IMR-90 (cell line): ENCODE measurements around the gene DCLRE1A. TPM values are rescaled to one million over a fixed set of nuclear protein-coding genes. Genes with fewer than 3 reads are reported as not detected.

ENCODE experiments used
- ATAC-seq: fragments of 200-7000 bp; cut with Tn5 transposase; 2 replicates; pipeline ENCODE4 v1.9.1; 2020; ENCODE audit warnings: low read depth, mild to moderate bottlenecking, moderate library complexity
- BruUV-seq: library from RNA; stranded (reverse); fragments of 400-500 nt; replicated peaks from 2 replicates; lab custom pipeline; 2021; lab: Mats Ljungman, UMichigan
- CTCF ChIA-PET: fragments of 300-600 bp; formaldehyde crosslinking; extraction: SDS; loops from one replicate; lab custom pipeline; 2021; ENCODE audit warnings: antibody characterized with exemption; lab: Yijun Ruan, JAX
- POLR2A ChIA-PET: fragments of 300-600 bp; sonication (Branson Sonifier 250); formaldehyde crosslinking; loops from one replicate; lab custom pipeline; 2022; ENCODE audit warnings: antibody characterized with exemption; ENCODE audit not compliant: unreplicated experiment; lab: Charles Lee
- DNase-seq: peaks from one replicate; pipeline ENCODE4 v3.0.0; 2013
- H2AFZ ChIP-seq: replicated peaks from 2 replicates; pipeline ENCODE3; 2013; ENCODE audit warnings: low read length, mild to moderate bottlenecking; ENCODE audit not compliant: poor library complexity
- H2AK5ac ChIP-seq: 2 replicates; pipeline ENCODE4 v1.6.1; 2013; ENCODE audit warnings: low read depth, low read length, inconsistent platforms
- H2AK9ac ChIP-seq: replicated peaks from 2 replicates; pipeline ENCODE3; 2013; ENCODE audit warnings: mild to moderate bottlenecking, low read depth, low read length, moderate library complexity; ENCODE audit not compliant: poor library complexity
- H2BK120ac ChIP-seq: 2 replicates; pipeline ENCODE4 v1.6.1; 2013; ENCODE audit warnings: low read depth, low read length, inconsistent platforms
- H2BK15ac ChIP-seq: 3 replicates; pipeline ENCODE4 v1.6.1; 2013; ENCODE audit warnings: low read depth, low read length, inconsistent platforms
- H2BK20ac ChIP-seq: 2 replicates; pipeline ENCODE4 v1.6.1; 2013; ENCODE audit warnings: low read depth, mild to moderate bottlenecking, inconsistent platforms, low read length, moderate library complexity
- H2BK5ac ChIP-seq: 2 replicates; pipeline ENCODE4 v1.6.1; 2013; ENCODE audit warnings: mild to moderate bottlenecking, low read depth, low read length, inconsistent platforms; ENCODE audit not compliant: poor library complexity, severe bottlenecking
- H3K14ac ChIP-seq: replicated peaks from 2 replicates; pipeline ENCODE4 v1.6.1; 2013; ENCODE audit warnings: low read depth, low read length, inconsistent platforms
- H3K18ac ChIP-seq: 2 replicates; pipeline ENCODE4 v1.6.1; 2013; ENCODE audit warnings: low read depth, low read length, control low read depth
- H3K23ac ChIP-seq: 2 replicates; pipeline ENCODE4 v1.6.1; 2013; ENCODE audit warnings: low read depth, low read length, inconsistent platforms
- H3K27ac ChIP-seq: 2 replicates; pipeline ENCODE4 v1.5.1; 2013; ENCODE audit warnings: mild to moderate bottlenecking, control low read depth, low read length; ENCODE audit not compliant: insufficient read depth
- H3K27me3 ChIP-seq: 2 replicates; pipeline ENCODE4 v1.6.1; 2013; ENCODE audit warnings: low read length; ENCODE audit not compliant: control insufficient read depth, insufficient read depth
- H3K36me3 ChIP-seq: 2 replicates; pipeline ENCODE4 v1.6.1; 2013; ENCODE audit warnings: low read length, mixed read lengths; ENCODE audit not compliant: control insufficient read depth, insufficient read depth
- H3K4ac ChIP-seq: 2 replicates; pipeline ENCODE4 v1.6.1; 2013; ENCODE audit warnings: low read depth, low read length, inconsistent platforms
- H3K4me1 ChIP-seq: 2 replicates; pipeline ENCODE4 v1.6.1; 2013; ENCODE audit warnings: low read length, mixed read lengths; ENCODE audit not compliant: control insufficient read depth, insufficient read depth
- H3K4me2 ChIP-seq: 2 replicates; pipeline ENCODE4 v1.6.1; 2013; ENCODE audit warnings: low read depth, mild to moderate bottlenecking, control low read depth, low read length, moderate library complexity
- H3K4me3 ChIP-seq: 2 replicates; pipeline ENCODE4 v1.5.1; 2013; ENCODE audit warnings: low read depth, mild to moderate bottlenecking, control low read depth, low read length, moderate library complexity; ENCODE audit not compliant: insufficient read depth
- H3K56ac ChIP-seq: 2 replicates; pipeline ENCODE4 v1.6.1; 2013; ENCODE audit warnings: low read length, inconsistent platforms; ENCODE audit not compliant: insufficient read depth; ENCODE audit errors: extremely low read depth
- H3K79me1 ChIP-seq, 2 experiments: 2 replicates each; pipeline ENCODE4 v1.6.1; 2013; ENCODE audit warnings: low read length in 2 of 2, inconsistent platforms in 1 of 2, low read depth in 1 of 2
- H3K9ac ChIP-seq: 2 replicates; pipeline ENCODE4 v1.6.1; 2013; ENCODE audit warnings: low read depth, low read length, control low read depth
- H3K9me1 ChIP-seq: 2 replicates; pipeline ENCODE4 v1.6.1; 2013; ENCODE audit warnings: low read length, inconsistent platforms; ENCODE audit not compliant: insufficient read depth
- H3K9me3 ChIP-seq: 2 replicates; pipeline ENCODE4 v1.6.1; 2013; ENCODE audit warnings: low read length; ENCODE audit not compliant: control insufficient read depth, insufficient read depth
- H4K20me1 ChIP-seq: 2 replicates; pipeline ENCODE4 v1.6.1; 2013; ENCODE audit warnings: low read length, inconsistent platforms; ENCODE audit not compliant: insufficient read depth
- H4K5ac ChIP-seq: 2 replicates; pipeline ENCODE4 v1.6.1; 2013; ENCODE audit warnings: mild to moderate bottlenecking, low read depth, low read length, control low read depth
- H4K8ac ChIP-seq, 2 experiments: 2 replicates each; pipeline ENCODE4 v1.6.1; 2013; ENCODE audit warnings: low read depth in 2 of 2, low read length in 2 of 2, control low read depth in 1 of 2, inconsistent platforms in 1 of 2
- H4K91ac ChIP-seq: 2 replicates; pipeline ENCODE4 v1.6.1; 2013; ENCODE audit warnings: low read depth, low read length, inconsistent platforms; ENCODE audit not compliant: insufficient read depth
- BHLHE40 ChIP-seq: fragments of 150-350 bp; IDR thresholded peaks from 2 replicates; pipeline ENCODE4 v1.6.1; 2016; ENCODE audit warnings: mild to moderate bottlenecking, low read depth, low read length
- CEBPB ChIP-seq: IDR thresholded peaks from 2 replicates; pipeline ENCODE4 v1.6.1; 2012; ENCODE audit warnings: low read depth, low read length, improper control_type of control experiment
- CHD1 ChIP-seq: IDR thresholded peaks from 2 replicates; pipeline ENCODE4 v1.6.1; 2012; ENCODE audit warnings: low read depth, low read length, improper control_type of control experiment
- CTCF ChIP-seq: conservative IDR thresholded peaks from 2 replicates; pipeline ENCODE4 v1.5.1; 2012; ENCODE audit warnings: mild to moderate bottlenecking, low read depth, low read length, improper control_type of control experiment
- ELK1 ChIP-seq: fragments of 150-350 bp; IDR thresholded peaks from 2 replicates; pipeline ENCODE4 v1.6.1; 2016; ENCODE audit warnings: low read depth, mild to moderate bottlenecking, low read length, moderate library complexity, borderline replicate concordance
- FOS ChIP-seq: fragments of 150-350 bp; IDR thresholded peaks from 2 replicates; pipeline ENCODE4 v1.6.1; 2016; ENCODE audit warnings: low read depth, low read length
- MAFK ChIP-seq: IDR thresholded peaks from 2 replicates; pipeline ENCODE4 v1.6.1; 2012; ENCODE audit warnings: low read depth, low read length, improper control_type of control experiment
- MAZ ChIP-seq: IDR thresholded peaks from 2 replicates; pipeline ENCODE4 v1.6.1; 2012; ENCODE audit warnings: low read depth, mild to moderate bottlenecking, low read length, improper control_type of control experiment, moderate library complexity, borderline replicate concordance
- MXI1 ChIP-seq: IDR thresholded peaks from 2 replicates; pipeline ENCODE4 v1.6.1; 2012; ENCODE audit warnings: low read depth, mild to moderate bottlenecking, low read length, moderate library complexity, borderline replicate concordance
- NFE2L2 ChIP-seq: fragments of 150-350 bp; IDR thresholded peaks from 2 replicates; pipeline ENCODE4 v1.6.1; 2016; ENCODE audit warnings: low read depth, mild to moderate bottlenecking, low read length
- POLR2A ChIP-seq: IDR thresholded peaks from 2 replicates; pipeline ENCODE4 v1.6.1; 2012; ENCODE audit warnings: mild to moderate bottlenecking, low read depth, low read length
- RAD21 ChIP-seq: IDR thresholded peaks from 2 replicates; pipeline ENCODE4 v1.6.1; 2012; ENCODE audit warnings: low read length, improper control_type of control experiment
- RCOR1 ChIP-seq: IDR thresholded peaks from 2 replicates; pipeline ENCODE4 v1.6.1; 2012; ENCODE audit warnings: mild to moderate bottlenecking, low read length, improper control_type of control experiment; ENCODE audit not compliant: insufficient replicate concordance
- RFX5 ChIP-seq: IDR thresholded peaks from 2 replicates; pipeline ENCODE4 v1.8.0; 2012; ENCODE audit warnings: low read depth, mild to moderate bottlenecking, low read length, moderate library complexity
- SMC3 ChIP-seq: fragments of 150-350 bp; IDR thresholded peaks from 2 replicates; pipeline ENCODE4 v1.6.1; 2016; ENCODE audit warnings: low read depth, mild to moderate bottlenecking, antibody characterized with exemption, low read length, moderate library complexity
- USF2 ChIP-seq: fragments of 150-350 bp; IDR thresholded peaks from 2 replicates; pipeline ENCODE4 v1.6.1; 2017; ENCODE audit warnings: mild to moderate bottlenecking, antibody characterized with exemption, low read length, low read depth
- WGBS, 2 experiments: methylation state at CpG; one replicate each; pipeline versions ENCODE4 v1.1.5 to v1.1.7; 2013; ENCODE audit warnings: missing lambda C conversion rate in 2 of 2; ENCODE audit not compliant: insufficient read length in 1 of 2; ENCODE audit errors: extremely low coverage in 2 of 2; 5-methylcytosine and 5-hydroxymethylcytosine counted together
- dilution Hi-C: fragments of 300-500 bp; cut with HindIII; formaldehyde crosslinking; loops from one replicate; pipeline ENCODE4 v1.14.3; 2018; ENCODE audit warnings: low sequenced_read_pairs; ENCODE audit not compliant: unreplicated experiment
- in situ Hi-C: fragments of 300-500 bp; cut with MboI; formaldehyde crosslinking; loops from 3 replicates; pipeline ENCODE4 v1.14.3; 2019; ENCODE audit warnings: low sequenced_read_pairs, inconsistent platforms, mixed read lengths
- intact Hi-C: fragments of 100-400 bp; cut with micrococcal nuclease; formaldehyde crosslinking; loops from 2 replicates; pipeline ENCODE4 v1.10.0; 2022
- polyA plus RNA-seq, 3 experiments: library from polyadenylated mRNA; depleted of rRNA; stranded (reverse); fragments of >200 nt; gene quantifications; 2 replicates each; pipeline ENCODE4 v1.2.3, GENCODE V29; 2012; ENCODE audit warnings: low replicate concordance in 1 of 3
- total RNA-seq: library from RNA; depleted of rRNA; stranded (reverse); fragments of >200 nt; gene quantifications from 2 replicates; pipeline ENCODE4 v1.2.3, GENCODE V29; 2012

Gene DCLRE1A
- total and polyA plus RNA-seq, 2 of the 4 experiments (the other 2 are of a cell fraction): 3.1 to 6.3 TPM

GRCh38 chr10:113891476-113891875 lies 37.6 kb upstream of the DCLRE1A start:
- no peaks in the 10 kb centered on the region for H3K4me1 ChIP-seq
- no peak for DNase-seq
- intact Hi-C loops: no loop called here

More at GRCh38 chr10:113891476-113891875, 37.6 kb upstream of the DCLRE1A start:
- no peak overlapping the region for H2AK9ac ChIP-seq
- H2BK15ac ChIP-seq: no peak overlapping the region
- no peak overlapping the region for H4K5ac ChIP-seq
- H3K56ac ChIP-seq: no peak overlapping the region
- H3K4ac ChIP-seq: no peak overlapping the region
- H3K79me1 ChIP-seq: peaks cover 3% of the 10 kb centered on the region in 2 experiments; a peak in 1 of 4 replicates
- no peak overlapping the region for H2AFZ ChIP-seq
- WGBS, 2 experiments: no CpG with 5 or more reads among the region's 3 CpGs
- no TSS peak for BruUV-seq
- no peak overlapping the region for H3K23ac ChIP-seq
- H4K20me1 ChIP-seq: no peaks in the 10 kb centered on the region
- H4K91ac ChIP-seq: no peak overlapping the region
- in situ Hi-C loops: no loop called here
- no peak overlapping the region for H3K4me3 ChIP-seq
- H3K27ac ChIP-seq: no peak overlapping the region
- ChIA-PET POLR2A (no interaction called here), CTCF (interaction anchor here (0.8 kb wide), 1 partner anchor 54 kb away, joined by 3 read pairs; no protein-coding TSS in a partner anchor)
- no peak overlapping the region for H3K14ac ChIP-seq
- H2AK5ac ChIP-seq: no peak overlapping the region
- no peaks in the 10 kb centered on the region for H3K27me3 ChIP-seq
- no peak overlapping the region; a peak in 1 of 4 replicates for H4K8ac ChIP-seq
- no peaks in the 10 kb centered on the region for H3K9me1 ChIP-seq
- dilution Hi-C loops: no loop called here
- no peak overlapping the region for H2BK20ac ChIP-seq
- H3K4me2 ChIP-seq: no peak overlapping the region
- H2BK120ac ChIP-seq: no peak overlapping the region
- no peak overlapping the region for H3K9ac ChIP-seq
- TF ChIP-seq CEBPB: no peak
- no peak for TF ChIP-seq MAZ
- no peak for TF ChIP-seq SMC3
- TF ChIP-seq CHD1: no peak
- no peak for TF ChIP-seq ELK1
- TF ChIP-seq USF2: no peak
- no peak for TF ChIP-seq RCOR1
- no peak for TF ChIP-seq RFX5
- TF ChIP-seq FOS: no peak
- TF ChIP-seq BHLHE40: no peak
- TF ChIP-seq NFE2L2: no peak
- TF ChIP-seq POLR2A: no peak
- TF ChIP-seq MXI1: no peak
- TF ChIP-seq CTCF: no peak
- no peak for TF ChIP-seq MAFK
- TF ChIP-seq RAD21: no peak
- H2BK5ac ChIP-seq: no peak overlapping the region
- H3K9me3 ChIP-seq: no peaks in the 10 kb centered on the region
- no peaks in the 10 kb centered on the region for H3K36me3 ChIP-seq
- ATAC-seq: no peak
- H3K18ac ChIP-seq: no peak overlapping the region
